Measurements from ENCODE around the gene THY1. TPM values are rescaled to one million over a fixed set of nuclear protein-coding genes. Genes with fewer than 3 reads are reported as not detected.

THY1 gene
- total RNA-seq, 2 experiments from 2014 or later = not detected

DNA sequence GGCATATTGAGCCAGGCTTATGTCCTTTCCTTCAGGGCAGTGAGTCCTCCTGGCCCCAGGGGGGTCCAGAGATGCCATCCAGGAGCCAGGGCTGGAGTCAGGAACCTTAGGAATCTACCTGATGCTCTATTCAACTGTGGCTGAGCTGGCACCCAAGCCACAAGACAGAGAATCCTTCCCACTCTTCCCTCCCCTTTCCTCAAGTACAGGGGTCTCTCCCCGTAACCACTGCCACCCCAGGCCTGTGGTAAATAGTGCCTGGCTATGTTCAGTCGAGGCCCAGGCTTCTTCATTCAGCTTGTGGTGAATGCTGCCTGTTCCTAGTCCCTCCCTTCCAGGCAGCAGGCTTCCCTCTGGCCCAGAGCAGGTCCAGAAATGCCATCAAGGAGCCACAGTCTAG lies 45.5 kb upstream of the THY1 start:
- Histone ChIP-seq H3K4me1 (ENCODE audit: insufficient read depth, low read length, poor library complexity, severe bottlenecking) (no peaks in the 10 kb centered on the region), H3K27ac (ENCODE audit: low read depth, low read length, poor library complexity, severe bottlenecking) (no peak overlapping the region), H4K20me1 (ENCODE audit: insufficient read depth, low read length) (no peaks in the 10 kb centered on the region), H3K9me2 (ENCODE audit: insufficient read depth, low read length) (no peaks in the 10 kb centered on the region), H3K4me3 (ENCODE audit: low read depth, low read length, poor library complexity, severe bottlenecking) (no peak overlapping the region), H3K4me2 (ENCODE audit: low read length) (no peak overlapping the region), H3K36me3 (ENCODE audit: insufficient read depth, low read length) (no peaks in the 10 kb centered on the region), H3K9me3 (ENCODE audit: low read length) (peaks cover 10% of the 10 kb centered on the region; the same call in 1 of the 2 replicates), H2AFZ (ENCODE audit: low read length) (no peak overlapping the region), H3K79me2 (ENCODE audit: insufficient read depth, low read depth, low read length) (no peaks in the 10 kb centered on the region)
- BruUV-seq (replicated peaks) = no TSS peak
- POLR2A ChIA-PET = no interaction called here
- DNase-seq (ENCODE audit: low spot score) = no peak
- intact Hi-C loops (cut with micrococcal nuclease; ENCODE audit: unreplicated experiment) = no loop called here
- CTCF ChIA-PET (ENCODE audit: unreplicated experiment) = interaction anchor here (0.5 kb wide), 1 partner anchor 130 kb away, joined by 8 read pairs; no protein-coding TSS in a partner anchor
- TF ChIP-seq, protein P1, sequence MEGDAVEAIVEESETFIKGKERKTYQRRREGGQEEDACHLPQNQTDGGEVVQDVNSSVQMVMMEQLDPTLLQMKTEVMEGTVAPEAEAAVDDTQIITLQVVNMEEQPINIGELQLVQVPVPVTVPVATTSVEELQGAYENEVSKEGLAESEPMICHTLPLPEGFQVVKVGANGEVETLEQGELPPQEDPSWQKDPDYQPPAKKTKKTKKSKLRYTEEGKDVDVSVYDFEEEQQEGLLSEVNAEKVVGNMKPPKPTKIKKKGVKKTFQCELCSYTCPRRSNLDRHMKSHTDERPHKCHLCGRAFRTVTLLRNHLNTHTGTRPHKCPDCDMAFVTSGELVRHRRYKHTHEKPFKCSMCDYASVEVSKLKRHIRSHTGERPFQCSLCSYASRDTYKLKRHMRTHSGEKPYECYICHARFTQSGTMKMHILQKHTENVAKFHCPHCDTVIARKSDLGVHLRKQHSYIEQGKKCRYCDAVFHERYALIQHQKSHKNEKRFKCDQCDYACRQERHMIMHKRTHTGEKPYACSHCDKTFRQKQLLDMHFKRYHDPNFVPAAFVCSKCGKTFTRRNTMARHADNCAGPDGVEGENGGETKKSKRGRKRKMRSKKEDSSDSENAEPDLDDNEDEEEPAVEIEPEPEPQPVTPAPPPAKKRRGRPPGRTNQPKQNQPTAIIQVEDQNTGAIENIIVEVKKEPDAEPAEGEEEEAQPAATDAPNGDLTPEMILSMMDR (conservative IDR thresholded peaks at IDR 0.05; ENCODE audit: low read length) = no peak
- no peak for TF ChIP-seq EZH2phosphoT487 (IDR thresholded peaks at IDR 0.05; ENCODE audit: borderline replicate concordance, low read depth, low read length)

DNA sequence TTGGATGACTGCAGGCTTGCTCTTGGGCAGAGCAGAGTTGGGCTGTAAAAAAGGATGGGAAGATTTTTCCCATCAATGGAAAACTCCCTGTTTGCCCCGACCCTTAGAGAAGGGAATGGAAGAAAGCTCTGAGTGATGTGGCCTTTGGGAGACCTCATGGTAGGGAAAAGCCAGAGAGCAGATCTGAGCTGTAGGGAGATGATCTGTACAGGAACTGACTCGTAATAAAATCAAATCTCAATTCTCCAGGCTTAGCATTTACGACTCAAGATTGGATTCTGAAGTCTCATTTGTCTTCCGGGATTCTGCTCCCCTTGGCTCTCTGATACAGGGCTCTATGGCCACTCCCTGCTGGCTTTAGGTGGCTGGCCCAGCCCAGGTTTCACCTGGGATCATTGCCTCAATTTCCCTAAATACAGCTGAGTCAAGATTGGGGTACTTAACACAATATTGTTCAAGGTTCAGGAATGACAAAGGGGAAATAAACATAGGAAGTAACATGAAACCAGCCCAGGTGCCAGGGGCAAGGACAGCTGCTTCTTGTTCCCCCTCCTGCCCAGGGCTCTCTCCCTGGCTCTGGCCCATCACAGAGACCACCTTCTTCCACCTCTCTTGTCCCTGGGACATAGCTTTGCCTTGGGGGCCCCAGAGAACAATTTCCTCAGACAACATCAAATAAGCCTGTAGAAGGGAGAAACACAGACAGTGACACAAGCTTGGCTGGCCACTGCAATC lies 38.4 kb upstream of the THY1 start:
- H3K36me3 ChIP-seq (ENCODE audit: insufficient read depth, low read length) = no peaks in the 10 kb centered on the region
- DNase-seq (ENCODE audit: low spot score) = no peak
- H3K79me2 ChIP-seq (ENCODE audit: insufficient read depth, low read depth, low read length) = no peaks in the 10 kb centered on the region
- no TSS peak for BruUV-seq (replicated peaks)
- no peak overlapping the region for H3K27ac ChIP-seq (ENCODE audit: low read depth, low read length, poor library complexity, severe bottlenecking)
- peaks cover 10% of the 10 kb centered on the region; the same call in 1 of the 2 replicates for H3K9me3 ChIP-seq (ENCODE audit: low read length)
- ChIA-PET CTCF (ENCODE audit: unreplicated experiment) (no interaction called here), POLR2A (interaction anchor here (0.5 to 0.7 kb wide), 3 partner anchors 73 to 1965 kb away, joined by 3 read pairs; no protein-coding TSS in a partner anchor)
- no peaks in the 10 kb centered on the region for H4K20me1 ChIP-seq (ENCODE audit: insufficient read depth, low read length)
- H2AFZ ChIP-seq (ENCODE audit: low read length) = peak overlapping the region; percentile 20; the same call in 1 of the 2 replicates
- no peak overlapping the region for H3K4me3 ChIP-seq (ENCODE audit: low read depth, low read length, poor library complexity, severe bottlenecking)
- H3K4me2 ChIP-seq (ENCODE audit: low read length) = no peak overlapping the region
- H3K4me1 ChIP-seq (ENCODE audit: insufficient read depth, low read length, poor library complexity, severe bottlenecking) = peaks cover 31% of the 10 kb centered on the region
- intact Hi-C loops (cut with micrococcal nuclease; ENCODE audit: unreplicated experiment) = no loop called here
- TF ChIP-seq, protein P1 (conservative IDR thresholded peaks at IDR 0.05; ENCODE audit: low read length) = no peak
- TF ChIP-seq EZH2phosphoT487 (IDR thresholded peaks at IDR 0.05; ENCODE audit: borderline replicate concordance, low read depth, low read length) = no peak
- H3K9me2 ChIP-seq (ENCODE audit: insufficient read depth, low read length) = no peaks in the 10 kb centered on the region

GRCh38 chr11:119460582-119460981 lies 37.6 kb upstream of the THY1 start:
- intact Hi-C loops (cut with micrococcal nuclease; ENCODE audit: unreplicated experiment) = no loop called here
- H3K4me3 ChIP-seq (ENCODE audit: low read depth, low read length, poor library complexity, severe bottlenecking) = no peak overlapping the region
- ChIA-PET CTCF (ENCODE audit: unreplicated experiment) (no interaction called here), POLR2A (interaction anchor here (0.5 to 0.6 kb wide), 2 partner anchors 601 to 1063 kb away, joined by 3 read pairs; no protein-coding TSS in a partner anchor)
- peak overlapping the region; percentile 20; the same call in 1 of the 2 replicates for H2AFZ ChIP-seq (ENCODE audit: low read length)
- H3K9me3 ChIP-seq (ENCODE audit: low read length) = peaks cover 10% of the 10 kb centered on the region; the same call in 1 of the 2 replicates
- peak overlapping the region; percentile 43 for H3K4me2 ChIP-seq (ENCODE audit: low read length)
- H3K79me2 ChIP-seq (ENCODE audit: insufficient read depth, low read depth, low read length) = no peaks in the 10 kb centered on the region
- H3K4me1 ChIP-seq (ENCODE audit: insufficient read depth, low read length, poor library complexity, severe bottlenecking) = peaks cover 31% of the 10 kb centered on the region
- DNase-seq (ENCODE audit: low spot score) = peak; percentile 35
- BruUV-seq (replicated peaks) = no TSS peak
- TF ChIP-seq, protein P1 (conservative IDR thresholded peaks at IDR 0.05; ENCODE audit: low read length) = no peak
- TF ChIP-seq EZH2phosphoT487 (IDR thresholded peaks at IDR 0.05; ENCODE audit: borderline replicate concordance, low read depth, low read length) = no peak
- H3K9me2 ChIP-seq (ENCODE audit: insufficient read depth, low read length) = no peaks in the 10 kb centered on the region
- H3K27ac ChIP-seq (ENCODE audit: low read depth, low read length, poor library complexity, severe bottlenecking) = no peak overlapping the region
- H4K20me1 ChIP-seq (ENCODE audit: insufficient read depth, low read length) = no peaks in the 10 kb centered on the region
- no peaks in the 10 kb centered on the region for H3K36me3 ChIP-seq (ENCODE audit: insufficient read depth, low read length)

Data from OCI-LY7 (cell line).